Sigmoid colon (tissue), 7 donors: ENCODE data around the gene SMARCC2. TPM values are rescaled to one million over a fixed set of nuclear protein-coding genes. Genes with fewer than 3 reads are reported as not detected.

Experiments
- DNase-seq: peaks from one replicate; pipeline ENCODE4 v3.0.0-alpha.2; 2019
- H3K27ac ChIP-seq, 4 donors: fragments of 200-600 bp; sonication (generic); one replicate each; pipeline ENCODE4 v1.5.1; 2016 to 2019; ENCODE audit warnings: mild to moderate bottlenecking in 1 of 4
- H3K27me3 ChIP-seq, 3 donors: fragments of 200-600 bp; sonication (generic); one replicate each; pipeline ENCODE4 v1.5.1; 2019; ENCODE audit warnings: mild to moderate bottlenecking in 1 of 3
- H3K36me3 ChIP-seq, 4 donors: fragments of 200-600 bp; sonication (generic); one replicate each; pipeline ENCODE4 v1.5.1; 2016 to 2019
- H3K4me1 ChIP-seq, 4 donors: fragments of 200-600 bp; sonication (generic); one replicate each; pipeline ENCODE4 v1.5.1; 2017 to 2019
- H3K4me3 ChIP-seq, 4 donors: fragments of 200-600 bp; sonication (generic); one replicate each; pipeline ENCODE4 v1.5.1; 2017 to 2019; ENCODE audit warnings: mild to moderate bottlenecking in 2 of 4, moderate library complexity in 1 of 4
- H3K9me3 ChIP-seq, 4 donors: fragments of 200-600 bp in 3 of 4; sonication (generic) in 3 of 4; one replicate each; pipeline versions ENCODE4 v1.5.1 to v1.6.1; 2013 to 2019
- CTCF ChIP-seq, 4 experiments: fragments of 450-650 bp in 3 of 4; fragments of 200-600 bp in 1 of 4; IDR thresholded peaks; one replicate each; pipeline ENCODE4 v1.5.1; 2016 to 2019; ENCODE audit warnings: antibody characterized with exemption in 4 of 4, mild to moderate bottlenecking in 3 of 4, moderate library complexity in 2 of 4
- EP300 ChIP-seq, 4 donors: sonication (generic); formaldehyde crosslinking; IDR thresholded peaks; one replicate each; pipeline ENCODE4 v1.6.1; 2017; ENCODE audit warnings: antibody characterized with exemption in 4 of 4
- POLR2A ChIP-seq, 2 donors: fragments of 450-650 bp; IDR thresholded peaks; one replicate each; pipeline ENCODE4 v1.6.1; 2016; ENCODE audit warnings: antibody characterized with exemption in 2 of 2, mild to moderate bottlenecking in 2 of 2, moderate library complexity in 2 of 2
- POLR2AphosphoS5 ChIP-seq, 4 donors: sonication (generic); formaldehyde crosslinking; IDR thresholded peaks; one replicate each; pipeline ENCODE4 v1.6.1; 2017; ENCODE audit warnings: antibody characterized with exemption in 4 of 4
- WGBS, 2 donors: extraction: QIAGEN DNeasy Blood & Tissue Kit; methylation state at CpG; one replicate each; pipeline ENCODE4 v1.1.7; 2013; 5-methylcytosine and 5-hydroxymethylcytosine counted together
- intact Hi-C: fragments of 100-400 bp; cut with DNase I; formaldehyde crosslinking; loops from one replicate; pipeline ENCODE4 v1.15.1; 2023
- polyA plus RNA-seq, 3 donors: library from polyadenylated mRNA; stranded (reverse); fragments of 200-250 nt; gene quantifications; one replicate each; pipeline ENCODE4 v1.2.3, GENCODE V29; 2013
- total RNA-seq, 4 donors: library from RNA; depleted of rRNA; stranded (reverse); fragments of >200 nt; gene quantifications; one replicate each; pipeline ENCODE4 v1.1.0, GENCODE V29; 2016
- donor health status: healthy with polysubstance abuse.
- donor health status: Bipolar disorder and iron deficiency.
- donor health status: healthy.

Gene SMARCC2
- total and polyA plus RNA-seq, 7 donors, result 18.0 to 135 (median 55.7) TPM

- Histone ChIP-seq H3K4me3 (peak within 1 kb of the TSS; percentile 76 to 83 (median 80)), H3K27ac (peak within 1 kb of the TSS; percentile 95 to 98 (median 96)), H3K27me3 (no peaks in the 10 kb centered on the region), H3K4me1 (peaks cover 0 to 46% (median 32%) of the 10 kb centered on the region in 4 donors), H3K9me3 (no peaks in the 10 kb centered on the region), H3K36me3 (peaks cover 24 to 27% (median 27%) of the 10 kb centered on the region in 4 donors)
- intact Hi-C loops, result loop anchor here (1.0 to 10.0 kb wide), 3 partner anchors 23 to 337 kb away; partner anchors contain the start of genes SMARCC2 and SPRYD4
- 0% methylated on average over 49 of the region's 49 CpGs for WGBS, 2 donors
- TF ChIP-seq POLR2AphosphoS5 (IDR thresholded peaks at IDR 0.05), result peak; percentile 98 to 99 (median 99)
- TF ChIP-seq CTCF (IDR thresholded peaks at IDR 0.05), result no peak
- no peak for TF ChIP-seq EP300 (IDR thresholded peaks at IDR 0.05)
- TF ChIP-seq POLR2A (IDR thresholded peaks at IDR 0.05), result peak; percentile 97 to 98
- peak; percentile 100 for DNase-seq
Measured at GRCh38 chr12:56127888-56128669, 61.2 kb downstream of the SMARCC2 start, which contains the start of gene ESYT1. TSS of gene ESYT1 (plus strand) at chr12:56128267. CDS start at chr12:56128320, 53 bp downstream.

GRCh38 chr12:56127485-56127887, 61.8 kb downstream of the SMARCC2 start:
- TF ChIP-seq CTCF (IDR thresholded peaks at IDR 0.05), result no peak
- no peak for TF ChIP-seq EP300 (IDR thresholded peaks at IDR 0.05)
- peak in 1 of 4 donors; percentile 48 for TF ChIP-seq POLR2AphosphoS5 (IDR thresholded peaks at IDR 0.05)
- TF ChIP-seq POLR2A (IDR thresholded peaks at IDR 0.05), result no peak
- H3K27me3 ChIP-seq, result no peaks in the 10 kb centered on the region
- H3K4me3 ChIP-seq, result peak overlapping the region; percentile 23 to 76 (median 42)
- no peaks in the 10 kb centered on the region for H3K9me3 ChIP-seq
- peak overlapping the region; percentile 90 to 96 (median 93) for H3K27ac ChIP-seq
- WGBS, 2 donors, result 1 to 2% methylated on average over 8 of the region's 8 CpGs
- intact Hi-C loops, result loop anchor here (10.0 kb wide), 1 partner anchor 337 kb away; the partner anchor contains the start of gene SPRYD4
- H3K36me3 ChIP-seq, result peaks cover 18 to 22% (median 21%) of the 10 kb centered on the region in 4 donors
- DNase-seq, result no peak
- peaks cover 0 to 50% (median 34%) of the 10 kb centered on the region in 4 donors for H3K4me1 ChIP-seq

- 49 to 54% methylated on average over 3 of the region's 3 CpGs for WGBS, 2 donors
Measured at GRCh38 chr12:56126732-56127239, 62.5 kb downstream of the SMARCC2 start.

GRCh38 chr12:56124133-56124532, 65.2 kb downstream of the SMARCC2 start:
- Histone ChIP-seq H3K36me3 (peaks cover 10 to 23% (median 13%) of the 10 kb centered on the region in 4 donors), H3K27me3 (no peaks in the 10 kb centered on the region), H3K9me3 (no peaks in the 10 kb centered on the region), H3K4me3 (no peak overlapping the region), H3K4me1 (peaks cover 0 to 53% (median 40%) of the 10 kb centered on the region in 4 donors), H3K27ac (peak overlapping the region in 1 of 4 donors; percentile 95)
- DNase-seq, result no peak
- intact Hi-C loops, result loop anchor here (10.0 kb wide), 1 partner anchor 341 kb away; the partner anchor contains the start of gene SPRYD4
- 86 to 87% methylated on average over 4 of the region's 4 CpGs for WGBS, 2 donors
- TF ChIP-seq EP300 (IDR thresholded peaks at IDR 0.05), result no peak
- TF ChIP-seq POLR2A (IDR thresholded peaks at IDR 0.05), result no peak

More at GRCh38 chr12:56126732-56127239, 62.5 kb downstream of the SMARCC2 start:
- TF ChIP-seq EP300 (IDR thresholded peaks at IDR 0.05) (no peak), POLR2A (IDR thresholded peaks at IDR 0.05) (no peak), POLR2AphosphoS5 (IDR thresholded peaks at IDR 0.05) (no peak), CTCF (IDR thresholded peaks at IDR 0.05) (no peak)
- DNase-seq, result no peak
- H3K9me3 ChIP-seq, result no peaks in the 10 kb centered on the region
- H3K4me3 ChIP-seq, result peak overlapping the region in 1 of 4 donors; percentile 48
- peaks cover 11 to 20% (median 15%) of the 10 kb centered on the region in 4 donors for H3K36me3 ChIP-seq
- peaks cover 0 to 56% (median 38%) of the 10 kb centered on the region in 4 donors for H3K4me1 ChIP-seq
- intact Hi-C loops, result loop anchor here (10.0 kb wide), 1 partner anchor 338 kb away; the partner anchor contains the start of gene SPRYD4
- peak overlapping the region; percentile 90 to 96 (median 93) for H3K27ac ChIP-seq
- no peaks in the 10 kb centered on the region for H3K27me3 ChIP-seq
